Mesendoderm (in vitro differentiated cells): ENCODE measurements around the gene SLC38A6.

Experiments used
- DNase-seq: peaks from one replicate; pipeline ENCODE4 v3.0.0; 2013
- H2AK5ac ChIP-seq: 2 replicates; pipeline ENCODE4 v1.6.1; 2013; ENCODE audit warnings: low read length, inconsistent platforms
- H2BK120ac ChIP-seq: 2 replicates; pipeline ENCODE4 v1.6.1; 2013; ENCODE audit warnings: low read depth, mild to moderate bottlenecking, low read length, moderate library complexity, mixed read lengths
- H2BK15ac ChIP-seq: replicated peaks from 2 replicates; pipeline ENCODE4 v1.6.1; 2013; ENCODE audit warnings: low read depth, mild to moderate bottlenecking, moderate library complexity
- H2BK5ac ChIP-seq: 2 replicates; pipeline ENCODE4 v1.6.1; 2013; ENCODE audit warnings: low read length, inconsistent platforms
- H3K18ac ChIP-seq: 2 replicates; pipeline ENCODE4 v1.6.1; 2013; ENCODE audit warnings: mild to moderate bottlenecking, low read length, mixed read lengths
- H3K23ac ChIP-seq: one replicate; pipeline ENCODE4 v1.6.1; 2013; ENCODE audit warnings: low read length
- H3K27ac ChIP-seq: 2 replicates; pipeline ENCODE4 v1.5.1; 2013; ENCODE audit warnings: low read depth, mild to moderate bottlenecking, inconsistent platforms, low read length, moderate library complexity
- H3K27me3 ChIP-seq: 2 replicates; pipeline ENCODE4 v1.6.1; 2013; ENCODE audit warnings: low read length, control low read depth, mild to moderate bottlenecking, inconsistent platforms; ENCODE audit not compliant: insufficient read depth, poor library complexity
- H3K36me3 ChIP-seq: 2 replicates; pipeline ENCODE4 v1.6.1; 2013; ENCODE audit warnings: low read length, inconsistent platforms; ENCODE audit not compliant: control insufficient read depth, insufficient read depth
- H3K4ac ChIP-seq: one replicate; pipeline ENCODE4 v1.6.1; 2013; ENCODE audit warnings: low read depth, mild to moderate bottlenecking, low read length, moderate library complexity
- H3K4me1 ChIP-seq: 2 replicates; pipeline ENCODE4 v1.6.1; 2013; ENCODE audit warnings: low read depth, low read length, inconsistent platforms; ENCODE audit not compliant: control insufficient read depth
- H3K4me2 ChIP-seq: 2 replicates; pipeline ENCODE4 v1.6.1; 2013; ENCODE audit warnings: low read length
- H3K4me3 ChIP-seq: 2 replicates; pipeline ENCODE4 v1.5.1; 2013; ENCODE audit warnings: mild to moderate bottlenecking, low read length
- H3K56ac ChIP-seq: one replicate; pipeline ENCODE4 v1.6.1; 2013; ENCODE audit warnings: low read length
- H3K79me1 ChIP-seq: 2 replicates; pipeline ENCODE4 v1.6.1; 2013; ENCODE audit warnings: low read length, inconsistent platforms
- H3K79me2 ChIP-seq: 2 replicates; pipeline ENCODE4 v1.6.1; 2013; ENCODE audit warnings: mild to moderate bottlenecking, low read length; ENCODE audit not compliant: control insufficient read depth, insufficient read depth
- H3K9ac ChIP-seq: 2 replicates; pipeline ENCODE4 v1.6.1; 2013; ENCODE audit warnings: low read length, inconsistent platforms
- H4K5ac ChIP-seq: one replicate; pipeline ENCODE4 v1.6.1; 2013; ENCODE audit warnings: low read length
- H4K8ac ChIP-seq: one replicate; pipeline ENCODE4 v1.6.1; 2013; ENCODE audit warnings: low read depth, mild to moderate bottlenecking, control low read depth, low read length, moderate library complexity
- WGBS: extraction: QIAGEN DNeasy Blood & Tissue Kit; methylation state at CpG from one replicate; pipeline ENCODE4 v1.1.7; 2013; ENCODE audit warnings: low lambda C conversion rate, missing lambda C conversion rate; ENCODE audit not compliant: insufficient coverage; ENCODE audit errors: extremely low coverage; 5-methylcytosine and 5-hydroxymethylcytosine counted together

SLC38A6 gene

GRCh38 chr14:60971271-60971670 lies 9.8 kb upstream of the SLC38A6 start:
- WGBS, result no CpG with 5 or more reads among the region's 2 CpGs
- H3K4me3 ChIP-seq, result no peak overlapping the region
- H2AK5ac ChIP-seq, result no peak overlapping the region
- H4K5ac ChIP-seq, result no peak overlapping the region
- H3K79me1 ChIP-seq, result no peaks in the 10 kb centered on the region
- H3K4me1 ChIP-seq, result no peaks in the 10 kb centered on the region
- no peak overlapping the region for H2BK5ac ChIP-seq
- no peak overlapping the region for H3K56ac ChIP-seq
- no peak overlapping the region for H3K9ac ChIP-seq
- no peaks in the 10 kb centered on the region for H3K27me3 ChIP-seq
- H3K27ac ChIP-seq, result no peak overlapping the region
- no peak overlapping the region for H2BK120ac ChIP-seq
- H3K4ac ChIP-seq, result no peak overlapping the region
- no peak for DNase-seq
- no peak overlapping the region for H3K23ac ChIP-seq
- H3K18ac ChIP-seq, result no peak overlapping the region
- H3K4me2 ChIP-seq, result no peak overlapping the region
- H3K79me2 ChIP-seq, result no peaks in the 10 kb centered on the region
- H2BK15ac ChIP-seq, result no peak overlapping the region
- no peaks in the 10 kb centered on the region for H3K36me3 ChIP-seq
- no peak overlapping the region for H4K8ac ChIP-seq

- no peak overlapping the region for H3K23ac ChIP-seq
- H3K18ac ChIP-seq, result no peak overlapping the region
- no peaks in the 10 kb centered on the region for H3K36me3 ChIP-seq
- H3K56ac ChIP-seq, result no peak overlapping the region
- H3K79me1 ChIP-seq, result no peaks in the 10 kb centered on the region
- H2BK15ac ChIP-seq, result no peak overlapping the region
- no peak overlapping the region for H2AK5ac ChIP-seq
- no peak overlapping the region for H3K27ac ChIP-seq
- H3K9ac ChIP-seq, result no peak overlapping the region
- no peak overlapping the region for H2BK5ac ChIP-seq
- no peak overlapping the region for H2BK120ac ChIP-seq
- no peaks in the 10 kb centered on the region for H3K27me3 ChIP-seq
- H3K4me2 ChIP-seq, result no peak overlapping the region
- WGBS, result no CpG with 5 or more reads among the region's 15 CpGs
- H4K8ac ChIP-seq, result no peak overlapping the region
- no peaks in the 10 kb centered on the region for H3K79me2 ChIP-seq
- H4K5ac ChIP-seq, result no peak overlapping the region
- DNase-seq, result no peak
- H3K4me3 ChIP-seq, result no peak overlapping the region
- H3K4ac ChIP-seq, result no peak overlapping the region
- H3K4me1 ChIP-seq, result no peaks in the 10 kb centered on the region
These were observed 8.8 kb upstream of the SLC38A6 start for GRCh38 chr14:60972295-60972694.

- no peak overlapping the region for H4K8ac ChIP-seq
- H3K9ac ChIP-seq, result no peak overlapping the region
- DNase-seq, result no peak
- no peak overlapping the region for H2BK120ac ChIP-seq
- H3K79me1 ChIP-seq, result no peaks in the 10 kb centered on the region
- no CpG with 5 or more reads among the region's 3 CpGs for WGBS
- H3K36me3 ChIP-seq, result no peaks in the 10 kb centered on the region
- no peak overlapping the region for H3K27ac ChIP-seq
- no peaks in the 10 kb centered on the region for H3K4me1 ChIP-seq
- no peak overlapping the region for H2BK15ac ChIP-seq
- H3K4me3 ChIP-seq, result no peak overlapping the region
- H3K18ac ChIP-seq, result no peak overlapping the region
- H3K23ac ChIP-seq, result no peak overlapping the region
- H3K56ac ChIP-seq, result no peak overlapping the region
- no peaks in the 10 kb centered on the region for H3K79me2 ChIP-seq
- H3K4me2 ChIP-seq, result no peak overlapping the region
- H2BK5ac ChIP-seq, result no peak overlapping the region
- H2AK5ac ChIP-seq, result no peak overlapping the region
- no peak overlapping the region for H3K4ac ChIP-seq
- H4K5ac ChIP-seq, result no peak overlapping the region
- no peaks in the 10 kb centered on the region for H3K27me3 ChIP-seq
These were observed 8.0 kb upstream of the SLC38A6 start for GRCh38 chr14:60973070-60973469.

GRCh38 chr14:60974090-60974651 lies 6.9 kb upstream of the SLC38A6 start:
- no peak for DNase-seq
- Histone ChIP-seq H3K4me2 (no peak overlapping the region), H3K4me3 (no peak overlapping the region), H2AK5ac (no peak overlapping the region), H3K27me3 (no peaks in the 10 kb centered on the region), H2BK5ac (no peak overlapping the region), H3K9ac (no peak overlapping the region), H3K79me1 (no peaks in the 10 kb centered on the region), H2BK120ac (no peak overlapping the region), H2BK15ac (no peak overlapping the region), H3K79me2 (no peaks in the 10 kb centered on the region), H3K27ac (no peak overlapping the region), H3K4ac (no peak overlapping the region), H3K56ac (no peak overlapping the region), H3K4me1 (no peaks in the 10 kb centered on the region), H3K23ac (no peak overlapping the region), H4K5ac (no peak overlapping the region), H3K36me3 (no peaks in the 10 kb centered on the region), H3K18ac (no peak overlapping the region), H4K8ac (no peak overlapping the region)
- WGBS, result 100% methylated on average over 1 of the region's 6 CpGs

- no peak overlapping the region for H3K56ac ChIP-seq
- no CpG with 5 or more reads among the region's 2 CpGs for WGBS
- H3K18ac ChIP-seq, result no peak overlapping the region
- H3K9ac ChIP-seq, result no peak overlapping the region
- no peak overlapping the region for H2AK5ac ChIP-seq
- H3K79me2 ChIP-seq, result peaks cover 3% of the 10 kb centered on the region
- H3K79me1 ChIP-seq, result peaks cover 2% of the 10 kb centered on the region
- no peaks in the 10 kb centered on the region for H3K27me3 ChIP-seq
- no peak overlapping the region for H2BK5ac ChIP-seq
- no peaks in the 10 kb centered on the region for H3K4me1 ChIP-seq
- no peak overlapping the region for H4K8ac ChIP-seq
- no peak overlapping the region for H3K4ac ChIP-seq
- DNase-seq, result no peak
- H3K4me3 ChIP-seq, result no peak overlapping the region
- H2BK15ac ChIP-seq, result no peak overlapping the region
- H2BK120ac ChIP-seq, result no peak overlapping the region
- H3K4me2 ChIP-seq, result no peak overlapping the region
- no peak overlapping the region for H3K23ac ChIP-seq
- no peak overlapping the region for H3K27ac ChIP-seq
- no peak overlapping the region for H4K5ac ChIP-seq
- H3K36me3 ChIP-seq, result no peaks in the 10 kb centered on the region
These were observed 5.5 kb upstream of the SLC38A6 start for GRCh38 chr14:60975551-60975950.

- Histone ChIP-seq H3K4ac (no peak overlapping the region), H3K79me2 (peaks cover 3% of the 10 kb centered on the region), H2BK15ac (no peak overlapping the region), H2BK120ac (no peak overlapping the region), H2AK5ac (no peak overlapping the region), H3K4me3 (no peak overlapping the region), H3K27ac (no peak overlapping the region), H3K18ac (no peak overlapping the region), H4K5ac (no peak overlapping the region), H3K23ac (no peak overlapping the region), H2BK5ac (no peak overlapping the region), H3K79me1 (peaks cover 2% of the 10 kb centered on the region), H3K4me1 (peaks cover 2% of the 10 kb centered on the region), H3K36me3 (no peaks in the 10 kb centered on the region), H3K9ac (no peak overlapping the region), H3K4me2 (no peak overlapping the region), H4K8ac (no peak overlapping the region), H3K27me3 (no peaks in the 10 kb centered on the region), H3K56ac (no peak overlapping the region)
- no CpG with 5 or more reads among the region's 2 CpGs for WGBS
- DNase-seq, result no peak
These were observed 3.2 kb upstream of the SLC38A6 start for GRCh38 chr14:60977847-60978246.
